Panc1 (cell line): Measurements from ENCODE around the gene SHISAL1. TPM values are rescaled to one million over a fixed set of nuclear protein-coding genes. Genes with fewer than 3 reads are reported as not detected.

ENCODE experiments used
- ATAC-seq: fragments of 200-7000 bp; cut with Tn5 transposase; 2 replicates; pipeline ENCODE4 v1.9.1; 2020; ENCODE audit warnings: mild to moderate bottlenecking, moderate library complexity
- BruUV-seq: library from RNA; stranded (reverse); fragments of 400-500 nt; replicated peaks from 2 replicates; lab custom pipeline; 2021; lab: Mats Ljungman, UMichigan
- CTCF ChIA-PET: fragments of 300-600 bp; sonication (Branson Sonifier 250); formaldehyde crosslinking; loops from one replicate; lab custom pipeline; 2022; ENCODE audit warnings: antibody characterized with exemption; lab: Charles Lee
- POLR2A ChIA-PET: fragments of 300-600 bp; sonication (Branson Sonifier 250); formaldehyde crosslinking; loops from one replicate; lab custom pipeline; 2022; ENCODE audit warnings: antibody characterized with exemption; lab: Charles Lee
- DNase-seq: peaks from one replicate; pipeline ENCODE4 v3.0.0-alpha.2; 2010; ENCODE audit warnings: low read depth, low spot score
- H3K27ac ChIP-seq: 2 replicates; pipeline ENCODE4 v1.5.1; 2011; ENCODE audit warnings: mild to moderate bottlenecking, low read length, inconsistent platforms
- H3K27me3 ChIP-seq: fragments of 200-500 bp; sonication (Bioruptor generic); 2 replicates; pipeline ENCODE4 v1.6.0; 2014; ENCODE audit warnings: low read length, inconsistent platforms; ENCODE audit not compliant: control insufficient read depth, insufficient read depth
- H3K36me3 ChIP-seq: fragments of 200-500 bp; sonication (Bioruptor generic); 2 replicates; pipeline ENCODE4 v1.5.1; 2014; ENCODE audit warnings: inconsistent platforms, mild to moderate bottlenecking, low read length, moderate library complexity; ENCODE audit not compliant: control insufficient read depth, insufficient read depth
- H3K4me1 ChIP-seq: 2 replicates; pipeline ENCODE4 v1.5.1; 2011; ENCODE audit warnings: inconsistent platforms, mild to moderate bottlenecking, low read length, moderate library complexity; ENCODE audit not compliant: control insufficient read depth, insufficient read depth
- H3K4me3 ChIP-seq, 2 experiments: 2 replicates each; pipeline ENCODE4 v1.5.1; 2011 to 2012; ENCODE audit warnings: low read depth in 2 of 2, low read length in 2 of 2, mild to moderate bottlenecking in 2 of 2, inconsistent platforms in 1 of 2, moderate library complexity in 1 of 2
- H3K9me3 ChIP-seq: fragments of 200-500 bp; sonication (Bioruptor generic); 2 replicates; pipeline ENCODE4 v1.5.1; 2014; ENCODE audit warnings: low read depth, mild to moderate bottlenecking, inconsistent platforms, low read length, moderate library complexity; ENCODE audit not compliant: control insufficient read depth, insufficient read depth
- CTCF ChIP-seq: fragments of 450-650 bp; IDR thresholded peaks from 2 replicates; pipeline ENCODE4 v1.5.1; 2017; ENCODE audit warnings: mild to moderate bottlenecking
- POLR2AphosphoS5 ChIP-seq: IDR thresholded peaks from 2 replicates; pipeline ENCODE4 v1.6.1; 2012; ENCODE audit warnings: mild to moderate bottlenecking, low read depth, low read length, moderate library complexity
- REST ChIP-seq, 2 experiments: IDR thresholded peaks; 2 replicates each; pipeline ENCODE4 v1.6.1; 2011 to 2012; ENCODE audit warnings: low read depth in 2 of 2, control low read depth in 1 of 2, low read length in 1 of 2, mild to moderate bottlenecking in 1 of 2, moderate library complexity in 1 of 2; ENCODE audit not compliant: insufficient read depth in 1 of 2
- SIN3A ChIP-seq: IDR thresholded peaks from 2 replicates; pipeline ENCODE4 v1.6.1; 2012; ENCODE audit warnings: low read depth, mild to moderate bottlenecking, low read length, moderate library complexity, borderline replicate concordance; ENCODE audit not compliant: insufficient read depth
- TCF7L2 ChIP-seq: IDR thresholded peaks from 2 replicates; pipeline ENCODE4 v1.6.1; 2011; ENCODE audit warnings: mild to moderate bottlenecking, low read depth, low read length, inconsistent platforms
- in situ Hi-C: cut with HindIII; loops from 2 replicates; pipeline ENCODE4 v1.10.0; 2016; ENCODE audit warnings: low sequenced_read_pairs, low pct_unique_long_range_greater_than_20kb
- intact Hi-C: fragments of 100-400 bp; cut with micrococcal nuclease; formaldehyde crosslinking; loops from one replicate; pipeline ENCODE4 v1.10.0; 2022; ENCODE audit not compliant: unreplicated experiment
- total RNA-seq: library from RNA; stranded (reverse); gene quantifications from one replicate; pipeline ENCODE4 v1.2.1, GENCODE V29; 2021; ENCODE audit not compliant: unreplicated experiment

The SHISAL1 gene
- total RNA-seq, 1 experiment from 2014 or later, result 1.2 TPM

GRCh38 chr22:44335066-44335839 is 22.5 kb upstream of the SHISAL1 start:
- no peaks in the 10 kb centered on the region for H3K9me3 ChIP-seq
- no TSS peak for BruUV-seq

More at GRCh38 chr22:44335066-44335839, 22.5 kb upstream of the SHISAL1 start:
- in situ Hi-C loops, result no loop called here
- ChIA-PET CTCF (no interaction called here), POLR2A (no interaction called here)
- Histone ChIP-seq H3K4me1 (no peaks in the 10 kb centered on the region; the same call in none of the 2 replicates), H3K4me3 (no peak overlapping the region), H3K27ac (no peak overlapping the region), H3K36me3 (no peaks in the 10 kb centered on the region), H3K27me3 (peaks cover 3% of the 10 kb centered on the region; the same call in 1 of the 2 replicates)
- intact Hi-C loops, result no loop called here
- no peak for TF ChIP-seq POLR2AphosphoS5
- no peak for TF ChIP-seq TCF7L2
- TF ChIP-seq CTCF, result no peak
- TF ChIP-seq SIN3A, result no peak
- TF ChIP-seq REST (IDR thresholded peaks at IDR 0.05; ENCODE audit: insufficient read depth in 1 of 2, low read depth in 2 of 2, low read length in 1 of 2), result no peak
- DNase-seq (no peak), ATAC-seq (no peak)
